AG04450 (cell line): ENCODE data around the gene CAPS. TPM values are rescaled to one million over a fixed set of nuclear protein-coding genes. Genes with fewer than 3 reads are reported as not detected.

Experiments used
- CTCF ChIA-PET: fragments of 300-600, 350-600 bp; formaldehyde crosslinking; extraction: SDS; loops from one replicate; lab custom pipeline; 2022; ENCODE audit warnings: antibody characterized with exemption, inconsistent platforms; lab: Charles Lee
- POLR2A ChIA-PET: fragments of 350-600 bp; formaldehyde crosslinking; extraction: SDS; loops from one replicate; lab custom pipeline; 2021; ENCODE audit warnings: antibody characterized with exemption, inconsistent platforms; lab: Yijun Ruan, JAX
- DNase-seq: peaks from one replicate; pipeline ENCODE4 v3.0.0-alpha.2; 2011; ENCODE audit warnings: low read depth, low spot score
- H3K27ac ChIP-seq: one replicate; pipeline ENCODE4 v1.5.1; 2012; ENCODE audit warnings: low read depth, low read length, control low read depth
- H3K27me3 ChIP-seq: one replicate; pipeline ENCODE4 v1.6.0; 2012; ENCODE audit warnings: low read length; ENCODE audit not compliant: control insufficient read depth, insufficient read depth
- H3K4me3 ChIP-seq: 2 replicates; pipeline ENCODE4 v1.5.1; 2011; ENCODE audit warnings: mild to moderate bottlenecking, low read depth, low read length, control low read depth
- H3K9me3 ChIP-seq: 2 replicates; pipeline ENCODE4 v1.5.1; 2012; ENCODE audit warnings: low read length; ENCODE audit not compliant: control insufficient read depth, insufficient read depth
- CTCF ChIP-seq: IDR thresholded peaks from 2 replicates; pipeline ENCODE4 v1.5.1; 2011; ENCODE audit warnings: low read depth, low read length, control low read depth, inconsistent platforms
- polyA plus RNA-seq: library from polyadenylated mRNA; depleted of rRNA; stranded (reverse); fragments of >200 nt; gene quantifications from 2 replicates; pipeline ENCODE4 v1.2.3, GENCODE V29; 2011

Gene CAPS
- polyA plus RNA-seq, 1 experiment, result 2.7 TPM

GRCh38 chr19:5904352-5905113 is 9.5 kb upstream of the CAPS start, which contains the start of gene VMAC:
VMAC (plus strand) TSS chr19:5904872; CDS start chr19:5904891, 19 bp downstream.
- TF ChIP-seq CTCF, result no peak
- CTCF ChIA-PET, result interaction anchor here (2.3 to 5.4 kb wide), 2 partner anchors 63 to 101 kb away, joined by 10 to 54 read pairs; partner anchors contain the start of gene NRTN
- Histone ChIP-seq H3K9me3 (peaks cover 3% of the 10 kb centered on the region; the same call in 1 of the 2 replicates), H3K4me3 (peak within 1 kb of the TSS; percentile 86), H3K27ac (peak within 1 kb of the TSS; percentile 96), H3K27me3 (no peaks in the 10 kb centered on the region)
- POLR2A ChIA-PET, result interaction anchor here (0.6 to 3.5 kb wide), 13 partner anchors 11 to 1997 kb away, joined by 3 to 30 read pairs (median 5); partner anchors contain the start of genes DUS3L and RANBP3
- peak; percentile 100 for DNase-seq

GRCh38 chr19:5905114-5905778 is 8.8 kb upstream of the CAPS start:
- ChIA-PET POLR2A (interaction anchor here (1.6 to 3.5 kb wide), 2 partner anchors 30 to 77 kb away, joined by 3 to 30 read pairs; no protein-coding TSS in a partner anchor), CTCF (interaction anchor here (5.4 kb wide), 1 partner anchor 101 kb away, joined by 54 read pairs; the partner anchor contains the start of gene NRTN)
- H3K27ac ChIP-seq, result no peak overlapping the region

GRCh38 chr19:5907241-5907640 is 6.8 kb upstream of the CAPS start:
- no peak overlapping the region for H3K27ac ChIP-seq
- no peak for DNase-seq
- no peak overlapping the region for H3K4me3 ChIP-seq
- peaks cover 3% of the 10 kb centered on the region; the same call in 1 of the 2 replicates for H3K9me3 ChIP-seq
- no peak for TF ChIP-seq CTCF
- POLR2A ChIA-PET, result no interaction called here
- H3K27me3 ChIP-seq, result no peaks in the 10 kb centered on the region
- CTCF ChIA-PET, result interaction anchor here (0.8 to 5.4 kb wide), 2 partner anchors 103 kb away, joined by 3 to 54 read pairs; partner anchors contain the start of gene NRTN

More at GRCh38 chr19:5905114-5905778, 8.8 kb upstream of the CAPS start:
- peak overlapping the region; percentile 86 for H3K4me3 ChIP-seq
- H3K27me3 ChIP-seq, result no peaks in the 10 kb centered on the region
- no peak for TF ChIP-seq CTCF
- no peak for DNase-seq
- H3K9me3 ChIP-seq, result peaks cover 3% of the 10 kb centered on the region; the same call in 1 of the 2 replicates

DNA sequence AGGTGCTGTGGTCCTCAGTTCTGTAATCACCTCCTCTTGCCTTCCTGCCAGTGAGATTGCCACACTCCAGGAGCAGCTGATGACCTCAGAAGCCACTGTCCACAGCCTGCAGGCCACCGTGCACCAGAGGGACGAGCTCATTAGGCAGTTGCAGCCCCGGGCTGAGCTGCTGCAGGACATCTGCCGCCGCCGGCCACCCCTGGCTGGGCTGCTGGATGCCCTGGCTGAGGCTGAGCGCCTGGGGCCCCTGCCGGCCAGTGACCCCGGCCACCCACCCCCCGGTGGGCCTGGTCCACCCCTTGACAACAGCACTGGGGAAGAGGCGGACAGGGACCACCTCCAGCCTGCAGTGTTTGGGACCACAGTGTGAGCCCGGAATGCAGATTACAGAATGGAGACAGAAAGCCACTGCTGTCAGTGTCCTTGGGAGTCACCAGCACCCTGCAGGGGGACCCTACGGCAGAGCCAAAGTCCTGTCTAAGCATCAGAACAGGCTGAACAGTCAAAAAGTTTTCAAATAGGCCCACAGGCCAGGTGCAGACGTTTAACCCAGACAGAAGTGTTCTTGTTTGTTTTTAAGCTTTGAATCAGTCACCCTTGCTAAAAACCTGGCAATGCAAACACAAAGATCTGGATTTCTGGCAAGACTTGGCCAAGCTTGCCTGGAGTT is 5.1 kb upstream of the CAPS start:
- no peak for TF ChIP-seq CTCF
- no peak for DNase-seq
- H3K9me3 ChIP-seq, result no peaks in the 10 kb centered on the region; the same call in 1 of the 2 replicates
- CTCF ChIA-PET, result no interaction called here
- no peak overlapping the region for H3K27ac ChIP-seq
- POLR2A ChIA-PET, result no interaction called here
- no peak overlapping the region for H3K4me3 ChIP-seq
- no peaks in the 10 kb centered on the region for H3K27me3 ChIP-seq
